HG03103 (cell line): ENCODE results near the gene SCO2.
A peak's percentile ranks its signal among the peaks of the same experiment; 100 is the strongest.
"Not testable (repeated sequence)": the region's sequence is repeated elsewhere in the genome, so short reads cannot be mapped to it uniquely, and the experiment has no call there.

Source experiments
- ATAC-seq: cut with Tn5 transposase; IDR thresholded peaks from one replicate; pipeline ENCODE4 v1.9.1; 2021; ENCODE audit warnings: low read depth; ENCODE audit not compliant: unreplicated experiment

SCO2 gene

DNA sequence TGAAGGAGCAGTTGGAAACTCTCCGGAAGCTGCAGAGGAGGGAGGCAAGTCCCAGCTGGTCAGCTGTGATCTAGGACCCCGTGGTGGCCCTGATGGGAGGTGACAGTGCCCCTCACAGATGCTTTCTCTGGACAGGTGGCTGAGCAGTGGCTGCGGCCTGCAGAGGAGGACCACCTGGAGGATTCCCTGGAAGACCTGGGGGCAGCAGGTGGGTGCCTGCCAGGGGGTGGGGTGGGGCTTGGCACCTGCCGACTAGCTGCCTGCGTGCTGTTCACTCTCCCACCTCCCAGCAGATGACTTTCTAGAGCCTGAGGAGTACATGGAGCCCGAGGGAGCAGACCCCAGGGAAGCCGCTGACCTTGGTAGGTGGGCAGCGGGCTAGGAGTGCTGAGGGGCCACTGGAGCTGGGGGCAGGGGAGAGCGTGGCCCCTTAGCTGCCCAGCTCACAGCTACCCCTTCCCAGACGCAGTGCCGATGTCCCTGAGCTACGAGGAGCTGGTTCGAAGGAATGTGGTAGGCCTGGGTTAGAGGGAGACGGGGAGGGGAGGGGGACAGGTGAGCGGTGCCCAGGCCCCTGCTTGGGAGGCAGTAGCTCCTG lies 3.1 kb downstream of the SCO2 start:
- no peak for ATAC-seq

DNA sequence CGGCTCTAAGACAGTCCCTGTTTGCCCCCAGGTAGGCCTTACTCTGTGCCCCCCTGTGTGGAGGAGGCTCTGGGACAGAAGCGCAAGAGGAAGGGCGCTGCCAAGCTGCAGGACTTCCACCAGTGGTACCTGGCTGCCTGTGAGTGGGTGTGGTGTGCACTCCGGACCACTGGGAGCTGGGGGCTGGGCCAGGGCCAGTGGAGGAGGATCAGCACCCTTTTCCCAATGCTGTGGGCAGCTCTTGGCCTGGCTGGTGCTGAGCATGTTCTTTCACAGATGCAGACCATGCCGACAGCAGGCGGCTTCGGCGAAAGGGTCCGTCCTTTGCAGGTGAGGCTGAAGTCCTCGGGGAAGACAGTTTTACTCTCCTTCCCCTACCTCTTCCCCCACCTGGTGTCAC lies 3.7 kb downstream of the SCO2 start:
- ATAC-seq: no peak

DNA sequence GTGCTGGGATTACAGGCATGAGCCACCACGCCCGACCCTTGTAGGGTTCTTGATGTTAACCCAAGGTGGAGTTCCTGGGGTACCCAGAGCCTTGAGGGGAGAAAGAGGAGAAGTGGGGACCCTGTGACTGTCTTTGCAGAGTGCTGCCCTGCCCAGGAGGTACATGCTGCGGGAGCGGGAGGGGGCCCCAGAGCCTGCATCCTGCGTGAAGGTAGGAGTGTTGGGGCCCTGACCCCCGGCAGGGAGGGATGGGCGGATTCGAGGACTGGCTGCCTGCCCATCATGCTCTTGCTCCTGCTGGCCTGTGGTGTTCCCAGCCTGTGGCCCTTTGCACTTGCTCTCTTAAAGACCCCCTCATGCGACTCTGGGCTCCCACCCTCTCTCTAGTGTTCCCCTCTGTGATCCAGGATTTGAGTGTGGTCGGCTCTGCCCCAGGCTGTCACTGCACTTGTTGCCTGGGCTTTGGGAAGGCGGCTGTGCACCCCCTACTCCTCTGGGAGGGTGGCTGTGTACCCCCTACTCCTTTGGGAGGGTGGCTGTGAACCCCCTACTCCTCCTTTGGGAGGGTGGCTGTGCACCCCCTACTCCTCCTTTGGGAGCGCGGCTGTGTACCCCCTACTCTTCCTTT lies 4.5 kb downstream of the SCO2 start:
- no peak for ATAC-seq

DNA sequence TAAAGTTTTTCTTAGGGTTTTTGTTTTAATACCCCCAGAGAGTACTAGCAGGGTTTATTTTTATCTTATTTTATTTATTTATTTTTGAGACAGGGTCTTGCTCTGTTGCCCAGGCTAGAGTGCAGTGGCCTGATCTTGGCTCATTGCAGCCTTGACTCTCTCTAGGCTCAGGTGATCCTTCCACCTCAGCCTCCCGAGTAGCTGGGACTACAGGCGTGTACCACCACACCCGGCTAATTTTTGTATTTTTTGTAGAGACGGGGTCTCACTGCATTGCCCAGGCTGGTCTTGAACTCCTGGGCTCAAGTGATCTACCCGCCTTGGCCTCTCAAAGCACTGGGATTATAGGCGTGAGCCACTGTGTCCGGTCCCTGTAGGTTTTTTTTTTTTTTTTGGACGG lies 5.2 kb downstream of the SCO2 start:
- ATAC-seq: not testable (repeated sequence)

DNA sequence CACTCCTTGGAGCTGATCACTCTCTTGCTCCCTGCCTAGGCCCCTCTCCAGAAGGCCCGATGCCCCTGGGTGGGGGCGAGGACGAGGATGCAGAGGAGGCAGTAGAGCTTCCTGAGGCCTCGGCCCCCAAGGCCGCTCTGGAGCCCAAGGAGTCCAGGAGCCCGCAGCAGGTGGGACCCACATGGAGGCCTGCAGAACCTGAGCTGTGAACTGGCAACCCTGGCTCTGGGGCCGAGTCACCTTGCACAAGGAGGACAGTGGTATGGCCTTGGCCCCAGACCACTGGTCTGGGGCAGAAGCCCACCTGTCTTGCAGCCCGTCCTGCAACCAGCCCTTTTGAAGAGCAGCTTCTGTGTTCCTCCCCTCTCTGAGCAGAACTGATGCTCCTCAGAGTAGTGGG lies 6.2 kb downstream of the SCO2 start:
- no peak for ATAC-seq

DNA sequence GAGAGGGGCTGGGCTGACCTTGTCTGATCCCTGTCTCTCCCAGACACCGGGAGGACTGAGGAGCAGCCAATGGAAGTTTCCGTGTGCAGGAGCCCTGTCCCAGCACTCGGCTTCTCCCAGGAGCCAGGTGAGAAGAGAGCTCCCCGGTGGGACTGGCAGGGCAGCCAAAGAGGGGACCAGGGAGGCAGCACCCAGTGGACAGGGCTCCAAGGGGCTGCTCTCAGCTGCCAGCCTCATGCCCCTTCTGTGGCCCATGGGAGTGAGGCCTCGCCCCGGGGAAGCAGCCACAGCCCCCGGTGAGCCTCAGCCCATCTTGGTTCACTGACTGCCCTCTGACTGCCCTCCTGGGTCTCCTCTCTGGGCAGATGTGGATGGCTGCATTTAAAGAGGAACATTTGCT lies 6.8 kb downstream of the SCO2 start:
- no peak for ATAC-seq

DNA sequence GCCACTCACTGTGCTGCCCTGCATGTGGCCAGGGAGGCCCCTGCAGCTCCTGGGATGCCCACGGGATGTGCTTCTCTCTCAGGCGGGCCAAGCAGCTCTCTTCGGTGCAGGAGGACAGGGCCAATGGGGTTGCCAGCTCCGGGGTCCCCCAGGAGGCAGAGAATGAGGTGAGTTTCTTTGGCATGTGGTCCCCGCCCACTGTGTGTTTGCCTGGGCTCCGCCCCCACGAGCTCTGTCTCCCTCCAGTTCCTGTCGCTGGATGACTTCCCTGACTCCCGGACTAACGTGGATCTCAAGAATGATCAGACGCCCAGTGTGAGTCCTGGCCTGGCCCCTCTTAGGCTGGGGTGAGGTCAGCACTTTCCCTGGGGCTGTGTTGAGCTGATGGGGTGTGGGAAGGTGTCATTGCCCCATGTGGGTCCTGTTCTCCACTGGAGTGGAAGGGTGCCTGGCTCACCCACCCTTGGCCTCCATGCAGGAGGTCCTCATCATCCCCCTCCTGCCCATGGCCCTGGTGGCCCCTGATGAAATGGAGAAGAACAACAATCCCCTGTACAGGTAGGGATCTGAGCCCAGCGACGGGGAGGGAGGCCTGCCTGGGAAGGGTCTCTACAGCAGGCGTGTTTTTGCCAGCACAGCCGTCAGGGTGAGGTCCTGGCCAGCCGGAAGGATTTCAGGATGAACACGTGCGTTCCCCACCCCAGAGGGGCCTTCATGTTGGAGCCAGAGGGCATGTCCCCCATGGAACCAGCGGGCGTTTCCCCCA lies 7.7 kb downstream of the SCO2 start:
- no peak for ATAC-seq

DNA sequence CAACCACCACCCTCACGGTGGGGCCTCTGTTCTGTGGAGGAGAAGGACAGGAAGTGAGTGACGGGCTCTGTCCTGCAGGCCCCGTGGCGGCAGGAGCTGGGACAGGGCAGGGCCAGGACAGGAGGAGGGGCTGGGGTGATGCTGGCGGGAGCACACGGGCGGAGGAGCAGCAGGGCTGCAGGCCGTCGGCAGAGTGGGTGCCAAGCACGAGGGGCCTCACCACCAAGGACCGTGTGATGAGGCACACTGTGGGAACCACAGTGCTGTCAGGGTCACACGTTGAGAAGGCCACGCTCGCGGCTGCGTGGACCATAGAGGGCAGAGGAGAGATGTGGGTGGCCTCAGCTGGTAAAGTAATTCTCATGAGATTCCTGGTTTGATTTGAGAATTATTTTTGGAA lies 8.5 kb downstream of the SCO2 start:
- no peak for ATAC-seq

DNA sequence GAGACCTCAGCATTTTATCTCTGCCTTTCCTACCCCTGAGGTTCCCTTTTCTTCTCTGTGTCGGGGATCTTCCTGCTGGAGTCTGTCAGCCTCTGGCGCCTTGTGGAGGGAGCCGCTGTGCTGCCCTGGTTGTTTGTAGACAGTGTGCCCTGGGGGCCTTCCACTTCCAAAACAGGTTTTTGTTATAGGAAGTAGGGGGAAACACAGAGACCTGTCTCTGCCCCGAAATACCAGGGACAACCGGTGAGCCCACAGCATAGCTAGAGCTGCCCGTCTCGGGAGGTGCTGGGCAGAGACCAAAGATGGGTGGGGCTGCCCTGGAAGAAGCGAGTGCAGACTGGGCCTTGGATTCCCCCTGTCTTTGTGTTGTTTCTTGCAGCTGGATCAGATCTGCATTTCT lies 9.3 kb downstream of the SCO2 start:
- no peak for ATAC-seq

DNA sequence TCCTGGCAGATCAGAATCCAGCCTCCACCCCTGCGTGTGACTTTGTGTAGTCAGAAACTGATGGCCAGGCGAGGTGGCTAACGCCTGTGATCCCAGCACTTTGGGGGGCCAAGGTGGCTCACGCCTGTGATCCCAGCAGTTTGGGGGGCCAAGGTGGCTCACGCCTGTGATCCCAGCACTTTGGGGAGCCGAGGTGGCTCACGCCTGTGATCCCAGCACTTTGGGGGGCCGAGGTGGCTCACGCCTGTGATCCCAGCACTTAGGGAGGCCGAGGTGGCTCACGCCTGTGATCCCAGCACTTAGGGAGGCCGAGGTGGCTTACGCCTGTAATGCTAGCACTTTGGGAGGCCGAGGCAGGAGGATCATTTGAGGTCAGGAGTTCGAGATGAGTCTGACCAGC lies 12.2 kb downstream of the SCO2 start:
- ATAC-seq: no peak

DNA sequence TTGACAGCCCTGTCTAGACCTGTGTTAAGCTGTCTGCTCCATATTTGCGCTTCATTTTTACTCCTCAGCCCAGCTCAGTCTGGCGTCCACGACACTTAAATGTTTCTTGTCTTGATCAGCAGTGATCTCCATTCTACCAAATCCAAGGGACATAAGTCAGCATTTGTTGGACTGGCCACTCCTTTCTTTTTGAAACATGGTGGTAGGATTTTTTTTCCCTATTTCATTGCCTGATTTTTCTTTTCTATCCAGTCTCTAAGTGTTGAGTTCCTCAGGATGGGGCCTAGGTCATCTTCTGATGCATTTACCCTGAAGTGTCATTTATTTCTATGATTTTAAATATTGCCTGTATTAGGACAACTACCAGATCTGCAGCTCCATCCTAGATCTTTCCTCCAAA lies 16.5 kb downstream of the SCO2 start:
- ATAC-seq: no peak

DNA sequence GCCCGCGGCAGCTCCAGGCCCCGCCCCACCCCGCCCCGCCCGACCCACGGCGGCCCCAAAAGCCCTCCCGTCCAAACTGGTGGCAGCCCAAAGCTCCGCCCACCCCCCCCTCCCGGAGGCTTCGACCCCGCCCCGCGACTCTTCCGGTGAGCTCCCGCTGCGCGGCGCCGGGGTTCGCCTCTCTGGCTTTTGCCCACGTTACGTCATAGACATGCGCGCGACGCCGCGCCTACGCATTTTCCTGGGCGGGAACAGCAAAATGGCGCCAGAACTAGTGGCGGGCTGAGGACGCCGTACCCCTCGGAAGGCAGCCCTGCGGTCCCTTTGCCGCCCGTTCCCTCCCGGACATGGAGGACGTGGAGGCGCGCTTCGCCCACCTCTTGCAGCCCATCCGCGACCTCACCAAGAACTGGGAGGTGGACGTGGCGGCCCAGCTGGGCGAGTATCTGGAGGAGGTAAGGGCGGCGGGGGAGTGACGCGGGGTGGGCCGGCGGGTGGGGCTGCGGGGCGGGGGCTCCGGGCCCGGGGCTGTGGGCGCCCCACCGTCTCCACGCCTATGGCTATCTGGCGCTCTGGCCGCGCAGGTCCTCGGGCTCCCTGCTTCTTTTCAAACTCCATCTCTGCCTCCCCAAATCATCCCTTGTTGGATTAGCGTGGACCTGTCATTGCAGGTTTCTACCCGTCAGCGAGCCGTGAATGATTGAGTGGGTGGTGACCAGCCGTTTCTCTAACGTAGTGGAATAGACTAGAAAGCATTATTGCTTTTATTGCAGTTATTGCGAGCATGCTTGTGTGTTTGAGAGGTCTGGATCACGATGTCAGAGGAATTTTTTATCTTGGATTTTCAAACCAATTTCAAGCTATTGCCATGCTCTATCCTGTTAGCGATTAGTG lies 17.2 kb downstream of the SCO2 start, which contains the start of gene NCAPH2:
TSS of gene NCAPH2 (plus strand) at position 234 of the 894 bp plus-strand sequence. CDS start at position 348, 114 bp downstream.
- peak; percentile 63 for ATAC-seq

DNA sequence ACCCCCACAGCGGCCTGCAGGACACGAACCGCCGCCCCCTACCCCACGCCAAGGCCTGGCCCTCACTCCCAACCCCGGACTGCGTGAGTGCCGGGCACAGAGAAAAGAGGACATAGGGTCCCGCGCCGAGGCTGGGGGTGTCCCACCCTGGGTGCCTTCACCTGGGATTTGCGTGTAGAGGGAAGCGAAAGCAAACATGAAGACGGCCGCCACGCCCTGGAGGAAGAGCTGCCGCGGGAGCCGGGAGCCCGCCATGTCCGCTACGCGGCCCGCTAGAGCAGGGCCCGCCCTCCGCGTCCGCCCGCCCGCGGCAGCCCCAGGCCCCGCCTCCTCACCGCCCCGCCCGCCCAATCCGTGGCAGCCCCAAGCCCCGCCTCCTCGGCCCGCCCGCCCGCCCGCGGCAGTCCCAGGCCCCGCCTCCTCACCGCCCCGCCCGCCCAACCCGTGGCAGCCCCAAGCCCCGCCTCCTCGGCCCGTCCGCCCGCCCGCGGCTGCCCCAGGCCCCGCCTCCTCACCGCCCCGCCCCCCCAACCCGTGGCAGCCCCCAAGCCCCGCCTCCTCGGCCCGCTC lies 17.9 kb downstream of the SCO2 start, which contains the start of gene LMF2:
TSS of gene LMF2 (minus strand) at position 282 of the 570 bp plus-strand sequence. CDS start at position 255, 27 bp downstream.
- ATAC-seq: peak; percentile 45

DNA sequence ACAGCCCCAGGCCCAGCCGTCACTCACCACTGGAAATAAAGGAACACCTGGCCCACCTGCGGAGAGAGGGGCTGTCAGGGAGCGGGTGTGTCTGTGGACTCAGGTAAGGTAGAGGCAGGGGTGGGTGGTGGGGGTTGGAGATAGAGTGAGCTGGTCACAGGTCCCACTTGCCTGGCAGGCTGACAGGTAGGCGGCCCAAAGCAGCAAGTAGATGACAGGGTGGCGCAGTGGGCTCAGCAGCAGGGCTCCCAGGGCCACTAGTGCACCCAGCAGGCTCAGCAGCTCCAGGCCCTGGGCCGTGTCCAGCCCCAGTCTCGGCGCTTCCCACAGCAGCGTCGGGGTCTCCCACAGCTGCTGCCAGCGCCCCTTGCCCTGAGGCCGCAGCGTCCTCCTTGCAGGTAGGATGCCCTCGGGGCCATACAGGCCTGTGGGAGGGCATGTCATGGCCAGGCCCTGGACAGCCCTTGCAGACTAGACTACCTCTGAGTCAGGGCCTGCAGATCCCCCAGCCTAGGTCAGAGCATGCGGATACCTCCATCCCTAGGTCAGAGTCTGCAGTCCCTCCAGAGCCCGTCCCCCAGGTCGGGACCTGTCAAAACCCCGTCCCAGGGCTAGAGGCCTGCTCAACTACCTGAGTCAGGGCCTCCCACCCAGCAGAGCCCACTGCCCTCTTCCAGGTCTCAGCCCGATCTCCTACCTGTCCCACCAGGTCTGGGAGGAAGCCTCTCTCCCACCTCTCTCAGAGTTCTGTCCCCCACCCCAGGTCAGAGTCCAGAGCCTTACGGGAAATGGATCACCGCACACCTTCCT lies 18.6 kb downstream of the SCO2 start:
- ATAC-seq: no peak

DNA sequence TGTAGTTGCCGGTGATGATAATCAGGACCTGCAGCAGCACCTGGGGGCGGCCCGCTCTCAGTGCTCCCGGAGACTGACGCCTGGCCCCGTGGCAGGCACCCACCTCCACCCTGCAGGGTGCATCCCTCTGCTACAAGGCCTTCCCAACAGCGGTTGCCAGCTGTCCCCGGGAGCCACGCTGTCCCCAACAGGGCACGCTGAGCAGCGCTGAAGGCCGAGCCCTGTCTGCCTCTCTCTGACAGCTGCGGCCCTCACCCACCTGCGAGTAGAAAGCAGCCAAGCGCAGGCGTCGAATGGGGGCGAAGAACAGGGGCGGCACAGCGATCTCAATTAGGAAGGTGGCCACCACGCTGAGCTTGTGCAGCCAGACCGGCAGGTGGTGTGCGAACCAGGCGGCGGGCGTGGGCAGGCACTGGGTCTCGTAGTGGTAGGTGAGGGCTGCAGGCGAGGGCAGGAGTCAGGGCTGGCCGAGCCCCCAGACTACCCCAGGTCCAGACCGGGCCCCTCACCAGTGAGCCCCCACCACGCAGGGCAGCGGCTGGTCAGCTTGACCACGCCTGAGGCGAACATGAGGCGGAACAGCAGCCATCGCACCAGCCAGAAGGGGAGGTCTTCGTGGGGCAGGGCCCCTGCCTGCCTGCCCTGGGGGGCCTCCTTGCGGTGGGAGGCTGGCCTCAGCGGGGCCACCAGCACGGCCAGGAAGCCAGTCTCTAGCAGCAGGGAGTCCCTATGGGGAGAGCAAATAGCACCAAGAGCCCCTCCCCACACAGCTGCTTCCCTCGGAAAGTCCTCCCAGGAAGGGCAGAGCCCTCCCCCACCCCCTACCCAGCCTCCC lies 19.4 kb downstream of the SCO2 start:
- no peak for ATAC-seq

DNA sequence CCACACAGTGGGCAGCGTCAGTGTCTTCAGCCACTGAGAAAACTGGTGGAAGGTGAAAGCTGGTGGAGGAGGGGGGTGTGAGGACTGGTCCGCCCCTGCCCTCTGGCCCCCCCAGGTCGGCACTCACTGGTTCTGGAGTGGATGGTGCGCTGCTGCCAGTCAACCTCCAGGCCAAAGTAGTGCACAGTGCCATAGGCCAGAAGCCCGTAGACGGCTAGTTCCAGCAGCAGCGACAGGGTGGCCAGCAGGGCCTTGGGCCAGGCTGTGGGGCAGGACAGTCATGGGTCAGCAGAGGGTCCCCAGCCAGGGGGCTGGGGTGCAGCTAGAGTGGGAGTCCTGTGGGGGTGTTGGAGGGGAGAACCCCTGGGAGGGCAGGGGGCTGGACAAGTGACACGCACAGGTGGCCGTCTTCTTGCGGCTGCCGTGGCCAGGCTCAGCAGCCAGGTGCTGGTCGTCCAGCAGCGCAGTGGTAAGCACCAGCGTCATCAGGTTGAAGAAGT lies 20.1 kb downstream of the SCO2 start:
- no peak for ATAC-seq

DNA sequence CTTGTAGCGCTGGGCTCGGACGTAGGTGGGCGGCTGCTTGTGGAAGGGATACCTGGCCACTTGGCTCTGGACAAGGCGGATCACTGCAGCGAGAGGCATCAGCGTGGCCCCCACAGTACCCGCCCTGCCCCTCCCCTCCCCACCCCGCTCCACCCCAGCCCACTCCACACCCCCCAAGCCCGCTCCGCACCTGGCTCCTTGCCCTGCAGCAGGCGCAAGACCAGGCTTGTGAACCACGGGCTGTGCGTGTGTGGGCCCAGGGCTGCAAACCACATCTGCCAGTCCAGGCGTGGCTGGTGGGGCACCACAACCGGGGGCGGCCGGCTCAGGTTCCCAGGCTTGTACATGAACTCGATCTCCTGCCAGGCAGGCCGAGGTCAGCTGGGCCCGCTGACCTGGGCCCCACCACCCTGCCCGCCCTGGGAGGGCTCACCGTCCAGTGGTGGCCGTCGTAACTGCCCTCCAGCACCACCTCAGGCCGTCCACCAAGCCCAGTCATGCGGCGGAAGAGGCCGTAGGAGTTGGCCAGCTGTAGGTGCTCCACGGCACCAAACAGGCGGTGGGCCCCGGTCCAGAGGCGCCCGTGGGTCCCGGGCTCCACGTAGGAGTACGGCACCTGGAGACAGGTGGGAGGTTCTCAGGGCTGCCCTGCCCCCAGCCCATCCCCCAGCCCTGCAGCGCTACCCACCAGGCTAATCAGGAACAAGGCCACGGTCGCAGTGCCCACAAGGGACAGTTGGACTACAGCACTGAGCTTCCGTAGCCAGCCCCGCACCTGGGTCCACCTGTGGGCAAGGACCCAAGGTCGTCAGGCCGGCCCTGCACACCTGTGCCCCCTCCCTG lies 20.8 kb downstream of the SCO2 start:
- ATAC-seq: no peak
